ENCODE results near the gene DLG1. TPM values are rescaled to one million over a fixed set of nuclear protein-coding genes. Genes with fewer than 3 reads are reported as not detected.

DLG1 gene
- polyA plus RNA-seq, 1 experiment: 58.9 TPM

DNA sequence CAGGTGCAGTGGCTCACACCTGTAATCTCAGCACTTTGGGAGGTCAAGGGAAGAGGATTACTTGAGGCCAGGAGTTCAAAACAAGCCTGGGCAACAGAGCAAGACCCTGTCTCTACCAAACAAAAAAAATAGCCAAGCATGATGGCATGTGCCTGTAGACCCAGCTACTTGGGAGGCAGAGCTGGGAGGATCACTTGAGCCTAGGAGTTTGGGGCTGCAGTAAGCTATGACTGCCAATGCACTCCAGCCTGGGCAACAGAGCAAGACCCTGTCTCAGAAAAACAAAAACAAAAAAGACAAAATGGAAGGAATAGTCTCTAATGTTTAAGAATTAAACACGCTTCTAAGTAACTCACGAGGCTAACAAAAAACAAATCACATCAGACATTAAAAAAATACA, 106.5 kb downstream of the DLG1 start:
- no peak for TF ChIP-seq CTCF (IDR thresholded peaks at IDR 0.05; ENCODE audit: low read depth, low read length)
- ChIA-PET CTCF (no interaction called here), POLR2A (no interaction called here)
- no peak overlapping the region for H3K4me3 ChIP-seq (ENCODE audit: low read depth, low read length)
- H3K27ac ChIP-seq (ENCODE audit: low read depth, low read length): no peak overlapping the region
- H3K9me3 ChIP-seq (ENCODE audit: control insufficient read depth, insufficient read depth, low read length): no peaks in the 10 kb centered on the region
- no peak for DNase-seq (ENCODE audit: low read depth, low spot score)
- no peaks in the 10 kb centered on the region for H3K27me3 ChIP-seq (ENCODE audit: control insufficient read depth, insufficient read depth, low read length)

GRCh38 chr3:197189623-197190022, 108.8 kb downstream of the DLG1 start:
- CTCF ChIA-PET: interaction anchor here (1.3 kb wide), 1 partner anchor 68 kb away, joined by 3 read pairs; no protein-coding TSS in a partner anchor
- no peaks in the 10 kb centered on the region for H3K9me3 ChIP-seq (ENCODE audit: control insufficient read depth, insufficient read depth, low read length)
- no peak for TF ChIP-seq CTCF (IDR thresholded peaks at IDR 0.05; ENCODE audit: low read depth, low read length)
- H3K27me3 ChIP-seq (ENCODE audit: control insufficient read depth, insufficient read depth, low read length): no peaks in the 10 kb centered on the region
- no peak for DNase-seq (ENCODE audit: low read depth, low spot score)
- no peak overlapping the region for H3K4me3 ChIP-seq (ENCODE audit: low read depth, low read length)
- POLR2A ChIA-PET: no interaction called here
- H3K27ac ChIP-seq (ENCODE audit: low read depth, low read length): no peak overlapping the region

DNA sequence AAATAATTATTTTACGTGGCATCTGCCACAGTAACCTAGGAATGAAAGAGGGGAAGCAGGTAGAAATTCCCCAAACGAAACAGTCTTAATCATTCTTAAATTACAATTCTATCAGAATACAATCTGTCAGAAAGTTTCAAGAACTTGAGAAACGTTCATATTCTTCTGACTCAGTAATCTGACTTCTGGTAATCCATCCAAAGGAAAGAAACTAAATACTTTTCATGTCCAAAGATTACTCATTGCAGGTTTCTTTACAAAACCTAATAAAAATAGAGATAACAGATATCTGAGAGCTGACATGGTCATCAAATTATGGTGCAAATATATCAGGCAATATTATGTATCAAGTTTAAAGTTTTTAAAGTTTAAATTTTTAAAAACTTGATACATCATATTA, 109.4 kb downstream of the DLG1 start:
- DNase-seq (ENCODE audit: low read depth, low spot score): no peak
- no peak overlapping the region for H3K4me3 ChIP-seq (ENCODE audit: low read depth, low read length)
- H3K9me3 ChIP-seq (ENCODE audit: control insufficient read depth, insufficient read depth, low read length): no peaks in the 10 kb centered on the region
- CTCF ChIA-PET: interaction anchor here (0.7 to 1.3 kb wide), 4 partner anchors 16 to 68 kb away, joined by 3 to 4 read pairs (median 3); no protein-coding TSS in a partner anchor
- no peak for TF ChIP-seq CTCF (IDR thresholded peaks at IDR 0.05; ENCODE audit: low read depth, low read length)
- no peak overlapping the region for H3K27ac ChIP-seq (ENCODE audit: low read depth, low read length)
- no peaks in the 10 kb centered on the region for H3K27me3 ChIP-seq (ENCODE audit: control insufficient read depth, insufficient read depth, low read length)
- POLR2A ChIA-PET: no interaction called here

DNA sequence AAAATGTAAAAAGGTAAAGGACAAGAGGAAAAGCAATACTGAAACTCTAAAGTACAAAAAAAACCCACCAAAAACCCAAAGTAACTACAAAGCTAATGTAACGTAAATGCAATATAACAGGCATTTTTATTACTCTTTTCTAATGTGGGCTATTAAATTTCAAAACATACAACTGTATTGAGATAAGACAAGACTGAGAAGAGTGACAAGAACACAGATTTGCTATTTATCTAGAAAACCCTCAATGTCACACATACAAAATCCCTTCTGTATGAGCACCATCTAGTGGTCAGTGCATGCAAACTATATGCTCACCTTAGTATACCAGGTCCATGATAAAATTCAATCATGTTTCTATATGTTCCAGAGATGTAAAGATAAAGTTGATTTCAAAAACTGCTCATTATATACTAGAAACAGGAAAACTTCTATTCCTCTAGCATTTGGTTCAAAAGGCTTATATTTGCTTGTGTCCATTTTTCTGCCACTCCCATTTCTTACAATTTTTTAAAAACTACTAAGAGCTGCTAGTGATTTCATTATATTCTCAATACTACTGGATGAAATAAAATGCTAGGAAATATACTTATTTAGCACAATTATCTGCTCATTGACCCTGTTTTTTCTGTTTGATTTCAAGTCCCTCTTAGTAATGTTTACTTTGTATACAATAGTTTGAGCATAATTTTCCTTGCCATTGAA, 111.4 kb downstream of the DLG1 start:
- DNase-seq (ENCODE audit: low read depth, low spot score): peak; percentile 16
- Histone ChIP-seq H3K27ac (ENCODE audit: low read depth, low read length) (no peak overlapping the region), H3K9me3 (ENCODE audit: control insufficient read depth, insufficient read depth, low read length) (no peaks in the 10 kb centered on the region), H3K4me3 (ENCODE audit: low read depth, low read length) (no peak overlapping the region), H3K27me3 (ENCODE audit: control insufficient read depth, insufficient read depth, low read length) (no peaks in the 10 kb centered on the region)
- peak; percentile 87 for TF ChIP-seq CTCF (IDR thresholded peaks at IDR 0.05; ENCODE audit: low read depth, low read length)
- POLR2A ChIA-PET: no interaction called here
- CTCF ChIA-PET: interaction anchor here (0.6 to 2.9 kb wide), 37 partner anchors 8 to 278 kb away, joined by 3 to 28 read pairs (median 4); partner anchors contain the start of gene MELTF

GRCh38 chr3:197183582-197183981, 114.8 kb downstream of the DLG1 start:
- ChIA-PET CTCF (interaction anchor here (0.7 to 2.4 kb wide), 2 partner anchors 154 to 205 kb away, joined by 4 to 9 read pairs; partner anchors contain the start of gene MELTF), POLR2A (interaction anchor here (0.6 kb wide), 1 partner anchor 77 kb away, joined by 5 read pairs; no protein-coding TSS in a partner anchor)
- DNase-seq (ENCODE audit: low read depth, low spot score): no peak
- no peak for TF ChIP-seq CTCF (IDR thresholded peaks at IDR 0.05; ENCODE audit: low read depth, low read length)
- Histone ChIP-seq H3K27me3 (ENCODE audit: control insufficient read depth, insufficient read depth, low read length) (no peaks in the 10 kb centered on the region), H3K9me3 (ENCODE audit: control insufficient read depth, insufficient read depth, low read length) (no peaks in the 10 kb centered on the region), H3K4me3 (ENCODE audit: low read depth, low read length) (no peak overlapping the region), H3K27ac (ENCODE audit: low read depth, low read length) (no peak overlapping the region)

Measured in AG04450 (cell line).